ENCODE measurements around the gene RPS21.
A peak's percentile ranks its signal among the peaks of the same experiment; 100 is the strongest.

The RPS21 gene

DNA sequence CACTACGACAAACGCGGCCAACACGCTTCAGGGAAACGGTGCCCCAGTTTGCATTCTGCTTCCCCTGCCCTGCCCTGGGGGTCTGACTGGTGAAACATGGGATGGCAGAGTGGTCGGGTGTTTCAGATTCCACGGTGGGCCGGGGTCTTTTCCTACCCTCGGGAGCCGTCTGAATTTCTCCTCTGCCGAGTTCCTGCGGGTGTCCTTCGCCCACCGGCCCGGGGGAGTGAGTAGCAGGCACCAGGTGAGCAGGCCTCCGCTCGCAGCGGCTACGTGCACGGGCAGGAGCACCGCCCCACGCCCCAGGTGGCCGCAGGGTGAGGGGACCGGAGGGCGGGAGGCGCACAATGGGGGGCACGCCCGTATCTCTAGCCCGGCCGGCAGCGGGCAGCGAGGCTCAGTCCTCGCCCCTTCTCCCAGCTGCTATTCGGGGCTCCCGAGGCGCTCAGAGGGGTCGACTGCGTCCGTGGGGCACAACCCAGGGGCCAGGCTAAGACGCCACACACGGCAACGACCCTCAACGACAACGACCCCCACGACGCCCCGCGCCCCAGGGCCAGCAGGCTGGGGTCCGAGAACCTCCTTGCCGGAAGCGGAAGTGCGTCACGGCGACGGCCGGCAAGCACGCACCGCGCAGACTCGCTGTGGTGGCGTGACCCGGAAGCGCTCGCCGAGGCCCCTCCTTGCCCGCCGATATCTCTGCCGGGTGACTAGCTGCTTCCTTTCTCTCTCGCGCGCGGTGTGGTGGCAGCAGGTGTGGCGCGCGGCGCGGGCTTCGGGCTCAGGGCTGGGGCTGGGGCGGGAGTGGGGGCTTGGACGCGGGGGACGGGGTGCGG lies at the start of gene RPS21:
Gene RPS21, plus strand, starts transcription at position 721 of the 836 bp plus-strand sequence. CDS start 236 bp downstream, outside the sequence.
- H3K27ac ChIP-seq (ENCODE audit: low read length), result peak within 1 kb of the TSS; percentile 87
- H3K79me2 ChIP-seq (ENCODE audit: insufficient read depth, low read length), result peaks cover 60% of the 10 kb centered on the region
- DNase-seq, result peak; percentile 96
- peaks cover 38% of the 10 kb centered on the region for H3K4me1 ChIP-seq (ENCODE audit: insufficient read depth, low read length)
- peak within 1 kb of the TSS; percentile 83 for H2AFZ ChIP-seq (ENCODE audit: low read depth, low read length)
- peak within 1 kb of the TSS; percentile 79 for H3K4me2 ChIP-seq (ENCODE audit: insufficient read depth, low read length)
- H3K9me3 ChIP-seq (ENCODE audit: insufficient read depth, low read length, severe bottlenecking), result no peaks in the 10 kb centered on the region
- H3K4me3 ChIP-seq (ENCODE audit: low read depth in 1 of 2, low read length in 2 of 2), result peak within 1 kb of the TSS; percentile 98 to 99
- TF ChIP-seq, protein P1, sequence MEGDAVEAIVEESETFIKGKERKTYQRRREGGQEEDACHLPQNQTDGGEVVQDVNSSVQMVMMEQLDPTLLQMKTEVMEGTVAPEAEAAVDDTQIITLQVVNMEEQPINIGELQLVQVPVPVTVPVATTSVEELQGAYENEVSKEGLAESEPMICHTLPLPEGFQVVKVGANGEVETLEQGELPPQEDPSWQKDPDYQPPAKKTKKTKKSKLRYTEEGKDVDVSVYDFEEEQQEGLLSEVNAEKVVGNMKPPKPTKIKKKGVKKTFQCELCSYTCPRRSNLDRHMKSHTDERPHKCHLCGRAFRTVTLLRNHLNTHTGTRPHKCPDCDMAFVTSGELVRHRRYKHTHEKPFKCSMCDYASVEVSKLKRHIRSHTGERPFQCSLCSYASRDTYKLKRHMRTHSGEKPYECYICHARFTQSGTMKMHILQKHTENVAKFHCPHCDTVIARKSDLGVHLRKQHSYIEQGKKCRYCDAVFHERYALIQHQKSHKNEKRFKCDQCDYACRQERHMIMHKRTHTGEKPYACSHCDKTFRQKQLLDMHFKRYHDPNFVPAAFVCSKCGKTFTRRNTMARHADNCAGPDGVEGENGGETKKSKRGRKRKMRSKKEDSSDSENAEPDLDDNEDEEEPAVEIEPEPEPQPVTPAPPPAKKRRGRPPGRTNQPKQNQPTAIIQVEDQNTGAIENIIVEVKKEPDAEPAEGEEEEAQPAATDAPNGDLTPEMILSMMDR (IDR thresholded peaks at IDR 0.05; ENCODE audit: borderline replicate concordance, extremely low read depth, low read length, poor library complexity, severe bottlenecking), result peak; percentile 11
- TF ChIP-seq EZH2 (IDR thresholded peaks at IDR 0.05; ENCODE audit: borderline replicate concordance, low read depth, low read length, severe bottlenecking), result no peak
- ATAC-seq (ENCODE audit: insufficient read depth, low read depth), result peak; percentile 89
- H3K27me3 ChIP-seq (ENCODE audit: insufficient read depth, low read length, poor library complexity), result no peaks in the 10 kb centered on the region
- peaks cover 41% of the 10 kb centered on the region for H4K20me1 ChIP-seq (ENCODE audit: insufficient read depth, low read length)
- peaks cover 60% of the 10 kb centered on the region for H3K36me3 ChIP-seq (ENCODE audit: insufficient read depth, low read length)
- peak within 1 kb of the TSS; percentile 89 for H3K9ac ChIP-seq (ENCODE audit: low read depth, low read length)

DNA sequence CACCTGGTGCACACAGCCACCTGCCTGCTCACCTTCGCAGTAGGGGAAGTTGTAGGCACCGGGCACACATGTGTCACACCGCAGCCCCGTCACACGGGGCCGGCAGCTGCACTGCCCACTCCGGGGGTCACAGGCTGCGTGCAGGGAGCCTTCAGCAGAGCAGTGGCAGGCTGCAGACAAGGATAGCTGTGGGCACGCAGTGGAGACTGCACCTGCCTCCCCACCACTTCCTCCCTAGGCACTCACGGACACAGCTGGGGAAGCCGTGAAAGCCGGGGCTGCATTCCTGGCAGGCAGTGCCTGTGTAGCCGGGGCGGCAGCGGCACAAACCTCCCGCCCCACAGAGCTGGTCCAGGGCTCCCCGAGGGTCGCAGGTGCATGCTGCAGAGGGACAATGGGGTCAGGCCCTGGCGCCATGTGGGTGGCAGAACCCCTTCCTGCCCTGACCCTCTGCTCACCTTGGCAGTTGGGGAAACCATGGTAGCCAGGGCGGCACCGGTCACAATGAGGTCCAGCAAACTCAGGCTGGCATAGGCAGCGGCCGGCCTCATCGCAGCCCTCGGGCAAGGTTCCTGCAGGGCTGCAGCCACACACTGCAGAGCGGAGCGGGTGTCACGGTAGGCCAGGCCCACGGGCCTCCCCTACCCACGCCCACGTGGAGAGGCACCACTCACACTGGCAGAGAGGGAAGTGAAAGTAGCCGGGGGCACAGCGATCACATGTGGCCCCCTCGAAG lies 49.2 kb upstream of the RPS21 start:
- Histone ChIP-seq H3K4me1 (ENCODE audit: insufficient read depth, low read length) (no peaks in the 10 kb centered on the region), H3K4me2 (ENCODE audit: insufficient read depth, low read length) (no peak overlapping the region), H3K9ac (ENCODE audit: low read depth, low read length) (no peak overlapping the region), H3K9me3 (ENCODE audit: insufficient read depth, low read length, severe bottlenecking) (no peaks in the 10 kb centered on the region), H4K20me1 (ENCODE audit: insufficient read depth, low read length) (peaks cover 19% of the 10 kb centered on the region; the same call in 1 of the 2 replicates), H2AFZ (ENCODE audit: low read depth, low read length) (no peak overlapping the region), H3K36me3 (ENCODE audit: insufficient read depth, low read length) (no peaks in the 10 kb centered on the region), H3K79me2 (ENCODE audit: insufficient read depth, low read length) (no peaks in the 10 kb centered on the region), H3K27me3 (ENCODE audit: insufficient read depth, low read length, poor library complexity) (peaks cover 22% of the 10 kb centered on the region), H3K4me3 (ENCODE audit: low read depth in 1 of 2, low read length in 2 of 2) (no peak overlapping the region), H3K27ac (ENCODE audit: low read length) (no peak overlapping the region)
- TF ChIP-seq EZH2 (IDR thresholded peaks at IDR 0.05; ENCODE audit: borderline replicate concordance, low read depth, low read length, severe bottlenecking), result no peak
- TF ChIP-seq, protein P1 (IDR thresholded peaks at IDR 0.05; ENCODE audit: borderline replicate concordance, extremely low read depth, low read length, poor library complexity, severe bottlenecking), result no peak
- ATAC-seq (ENCODE audit: insufficient read depth, low read depth), result peak; percentile 85
- DNase-seq, result peak; percentile 53

DNA sequence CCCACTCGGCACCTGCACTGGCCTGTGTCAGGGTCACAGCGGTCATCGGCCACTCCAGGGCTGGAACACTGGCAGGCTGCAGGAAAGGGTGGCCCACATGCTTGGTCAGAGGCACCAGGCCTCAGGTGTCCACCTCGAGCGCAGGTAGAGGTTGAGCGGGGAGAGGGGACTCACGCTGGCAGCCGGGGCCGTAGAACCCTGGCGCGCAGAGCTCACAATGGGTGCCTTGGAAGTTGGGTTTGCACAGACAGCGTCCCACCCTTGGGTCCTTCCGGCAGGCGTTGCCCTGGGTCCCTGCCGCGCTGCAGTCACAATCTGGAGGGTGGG lies 48.6 kb upstream of the RPS21 start:
- Histone ChIP-seq H3K79me2 (ENCODE audit: insufficient read depth, low read length) (no peaks in the 10 kb centered on the region), H3K27me3 (ENCODE audit: insufficient read depth, low read length, poor library complexity) (peaks cover 22% of the 10 kb centered on the region), H3K4me1 (ENCODE audit: insufficient read depth, low read length) (no peaks in the 10 kb centered on the region), H3K9ac (ENCODE audit: low read depth, low read length) (no peak overlapping the region), H3K9me3 (ENCODE audit: insufficient read depth, low read length, severe bottlenecking) (no peaks in the 10 kb centered on the region), H3K4me2 (ENCODE audit: insufficient read depth, low read length) (no peak overlapping the region), H3K4me3 (ENCODE audit: low read depth in 1 of 2, low read length in 2 of 2) (no peak overlapping the region), H4K20me1 (ENCODE audit: insufficient read depth, low read length) (peaks cover 19% of the 10 kb centered on the region; the same call in 1 of the 2 replicates), H3K27ac (ENCODE audit: low read length) (no peak overlapping the region), H3K36me3 (ENCODE audit: insufficient read depth, low read length) (no peaks in the 10 kb centered on the region), H2AFZ (ENCODE audit: low read depth, low read length) (no peak overlapping the region)
- ATAC-seq (ENCODE audit: insufficient read depth, low read depth), result no peak
- no peak for DNase-seq
- TF ChIP-seq EZH2 (IDR thresholded peaks at IDR 0.05; ENCODE audit: borderline replicate concordance, low read depth, low read length, severe bottlenecking), result no peak
- TF ChIP-seq, protein P1 (IDR thresholded peaks at IDR 0.05; ENCODE audit: borderline replicate concordance, extremely low read depth, low read length, poor library complexity, severe bottlenecking), result no peak
